Stimulated activated CD4-positive, alpha-beta T cell treated with anti-CD3 and anti-CD28 coated beads, Interleukin-12 subunit alpha, Interleukin-12 subunit beta, amount 100 ng/mL, for 48 hours (primary cell): ENCODE results near the gene SMIM8.

Experiments
- DNase-seq, 3 donors: peaks; one replicate each; pipeline ENCODE4 v3.0.0-alpha.2; 2020; ENCODE audit warnings: low read depth in 2 of 3, low spot score in 1 of 3

Gene SMIM8

GRCh38 chr6:87384038-87384437 is 61.6 kb downstream of the SMIM8 start:
- no peak for DNase-seq

GRCh38 chr6:87384449-87384848 is 62.1 kb downstream of the SMIM8 start:
- no peak for DNase-seq

GRCh38 chr6:87391334-87391733 is 68.9 kb downstream of the SMIM8 start:
- DNase-seq: no peak
